ENCODE measurements around the gene LYRM4. TPM values are rescaled to one million over a fixed set of nuclear protein-coding genes. Genes with fewer than 3 reads are reported as not detected.

LYRM4 gene
- total RNA-seq, 1 donor: 16.6 TPM

GRCh38 chr6:5156627-5157026, 104.1 kb downstream of the LYRM4 start:
- DNase-seq (ENCODE audit: insufficient read length, low spot score, missing footprints): no peak
- Histone ChIP-seq H3K9me3 (ENCODE audit: low read depth, low read length) (no peaks in the 10 kb centered on the region), H3K4me1 (ENCODE audit: insufficient read depth, low read length) (peaks cover 14% of the 10 kb centered on the region), H4K20me1 (ENCODE audit: insufficient read depth, low read length) (no peaks in the 10 kb centered on the region), H3K4me2 (ENCODE audit: insufficient read depth, low read length) (no peak overlapping the region), H3K36me3 (ENCODE audit: insufficient read depth, low read length) (no peaks in the 10 kb centered on the region), H3K27me3 (ENCODE audit: insufficient read depth, low read length) (no peaks in the 10 kb centered on the region), H3K79me2 (ENCODE audit: insufficient read depth, low read length) (no peaks in the 10 kb centered on the region), H3K4me3 (ENCODE audit: insufficient read depth, low read length) (no peak overlapping the region), H3K27ac (ENCODE audit: low read depth, low read length) (no peak overlapping the region), H2AFZ (ENCODE audit: low read length) (no peak overlapping the region)
- no peak for TF ChIP-seq CTCF (IDR thresholded peaks at IDR 0.05; ENCODE audit: extremely low read depth, low read depth, low read length)

GRCh38 chr6:5155906-5156305, 104.8 kb downstream of the LYRM4 start:
- Histone ChIP-seq H3K36me3 (ENCODE audit: insufficient read depth, low read length) (no peaks in the 10 kb centered on the region), H4K20me1 (ENCODE audit: insufficient read depth, low read length) (no peaks in the 10 kb centered on the region), H3K9me3 (ENCODE audit: low read depth, low read length) (no peaks in the 10 kb centered on the region), H2AFZ (ENCODE audit: low read length) (no peak overlapping the region), H3K4me3 (ENCODE audit: insufficient read depth, low read length) (no peak overlapping the region), H3K4me2 (ENCODE audit: insufficient read depth, low read length) (no peak overlapping the region), H3K79me2 (ENCODE audit: insufficient read depth, low read length) (no peaks in the 10 kb centered on the region), H3K27me3 (ENCODE audit: insufficient read depth, low read length) (no peaks in the 10 kb centered on the region), H3K27ac (ENCODE audit: low read depth, low read length) (no peak overlapping the region), H3K4me1 (ENCODE audit: insufficient read depth, low read length) (peaks cover 19% of the 10 kb centered on the region)
- DNase-seq (ENCODE audit: insufficient read length, low spot score, missing footprints): no peak
- TF ChIP-seq CTCF (IDR thresholded peaks at IDR 0.05; ENCODE audit: extremely low read depth, low read depth, low read length): no peak

GRCh38 chr6:5153186-5153585, 107.6 kb downstream of the LYRM4 start:
- Histone ChIP-seq H3K36me3 (ENCODE audit: insufficient read depth, low read length) (no peaks in the 10 kb centered on the region), H3K9me3 (ENCODE audit: low read depth, low read length) (no peaks in the 10 kb centered on the region), H3K27ac (ENCODE audit: low read depth, low read length) (peak overlapping the region; percentile 93), H3K4me1 (ENCODE audit: insufficient read depth, low read length) (peaks cover 17% of the 10 kb centered on the region), H2AFZ (ENCODE audit: low read length) (no peak overlapping the region), H4K20me1 (ENCODE audit: insufficient read depth, low read length) (no peaks in the 10 kb centered on the region), H3K79me2 (ENCODE audit: insufficient read depth, low read length) (no peaks in the 10 kb centered on the region), H3K27me3 (ENCODE audit: insufficient read depth, low read length) (no peaks in the 10 kb centered on the region), H3K4me2 (ENCODE audit: insufficient read depth, low read length) (no peak overlapping the region), H3K4me3 (ENCODE audit: insufficient read depth, low read length) (no peak overlapping the region)
- TF ChIP-seq CTCF (IDR thresholded peaks at IDR 0.05; ENCODE audit: extremely low read depth, low read depth, low read length): no peak
- no peak for DNase-seq (ENCODE audit: insufficient read length, low spot score, missing footprints)

- no peak for TF ChIP-seq CTCF (IDR thresholded peaks at IDR 0.05; ENCODE audit: extremely low read depth, low read depth, low read length)
- Histone ChIP-seq H3K27me3 (ENCODE audit: insufficient read depth, low read length) (no peaks in the 10 kb centered on the region), H3K36me3 (ENCODE audit: insufficient read depth, low read length) (no peaks in the 10 kb centered on the region), H3K79me2 (ENCODE audit: insufficient read depth, low read length) (no peaks in the 10 kb centered on the region), H3K4me3 (ENCODE audit: insufficient read depth, low read length) (no peak overlapping the region), H3K4me1 (ENCODE audit: insufficient read depth, low read length) (peaks cover 17% of the 10 kb centered on the region), H3K4me2 (ENCODE audit: insufficient read depth, low read length) (peak overlapping the region; percentile 69), H2AFZ (ENCODE audit: low read length) (peak overlapping the region; percentile 53), H3K9me3 (ENCODE audit: low read depth, low read length) (no peaks in the 10 kb centered on the region), H4K20me1 (ENCODE audit: insufficient read depth, low read length) (no peaks in the 10 kb centered on the region), H3K27ac (ENCODE audit: low read depth, low read length) (peak overlapping the region; percentile 93)
- DNase-seq (ENCODE audit: insufficient read length, low spot score, missing footprints): no peak
These were observed 108.3 kb downstream of the LYRM4 start for GRCh38 chr6:5152460-5152859.
